Renal pelvis (tissue), 4 donors: ENCODE measurements around the gene PTGES3L. TPM values are rescaled to one million over a fixed set of nuclear protein-coding genes. Genes with fewer than 3 reads are reported as not detected.
"Not testable (repeated sequence)": the region's sequence is repeated elsewhere in the genome, so short reads cannot be mapped to it uniquely, and the experiment has no call there.

Experiments used
- DNase-seq: peaks from one replicate; pipeline ENCODE4 v3.0.0-alpha.2; 2013
- polyA plus RNA-seq, 3 donors: library from polyadenylated mRNA; unstranded; fragments of 120-200 nt; gene quantifications; one replicate each; pipeline ENCODE4 v1.2.1, GENCODE V29; 2013; ENCODE audit not compliant: insufficient read length in 3 of 3

PTGES3L gene
- polyA plus RNA-seq, 3 donors = 1.1 to 2.6 (median 2.3) TPM

DNA sequence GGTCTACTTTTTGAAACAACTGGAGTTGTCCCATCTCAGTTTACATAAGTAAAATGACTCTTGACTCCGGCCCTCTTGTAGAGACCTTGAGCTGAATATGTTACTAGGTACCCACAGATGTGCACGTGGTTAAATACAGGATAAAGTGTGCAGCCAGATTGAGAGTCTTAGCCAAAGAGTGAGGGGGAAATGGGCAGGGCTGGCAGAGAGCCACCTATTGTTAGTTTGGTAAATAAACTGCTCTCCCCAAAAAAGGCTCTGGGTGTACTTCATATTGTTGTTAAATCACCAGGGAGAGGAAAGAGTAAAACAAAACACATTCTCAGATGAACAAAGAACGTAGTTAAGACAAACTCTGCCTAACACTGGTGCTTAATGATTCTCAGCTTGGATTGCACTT, 59.0 kb downstream of the PTGES3L start:
- no peak for DNase-seq

DNA sequence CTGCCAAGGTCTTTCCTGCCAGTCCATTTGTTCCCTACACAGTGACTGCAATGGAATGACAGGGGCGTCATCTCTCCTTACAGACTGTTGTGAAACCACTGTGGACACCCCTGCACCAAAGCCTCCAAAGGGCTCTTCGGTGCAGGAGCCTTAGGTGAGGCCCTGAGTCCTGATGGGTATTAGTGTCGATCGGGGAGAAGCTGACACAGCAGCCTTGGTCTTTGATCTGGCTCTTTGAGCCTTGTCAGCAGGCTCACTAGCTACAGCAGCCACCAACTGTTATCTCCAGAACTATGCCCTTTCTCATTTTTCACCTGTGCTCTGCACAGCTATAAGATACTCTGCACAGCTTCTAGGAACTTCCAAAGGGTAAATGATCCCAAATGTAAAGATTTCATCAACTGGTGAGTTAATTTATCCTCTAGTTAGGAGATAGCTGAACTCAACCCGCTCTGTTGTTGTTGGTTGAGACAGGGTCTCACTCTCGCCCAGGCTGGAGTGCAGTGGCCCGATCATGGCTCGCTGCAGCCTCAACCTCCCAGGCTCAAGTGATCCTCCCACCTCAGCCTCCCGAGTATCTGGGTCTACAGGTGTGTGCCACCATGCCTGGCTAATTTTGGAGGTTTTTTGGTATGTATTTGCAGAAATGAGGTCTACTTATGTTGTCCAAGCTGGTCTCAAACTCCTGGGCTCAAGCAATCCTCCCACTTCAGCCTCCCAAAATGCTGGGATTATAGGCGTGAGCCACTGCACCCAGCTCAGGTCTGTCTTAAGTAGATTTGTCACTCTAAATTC, 59.6 kb downstream of the PTGES3L start:
- no peak for DNase-seq

DNA sequence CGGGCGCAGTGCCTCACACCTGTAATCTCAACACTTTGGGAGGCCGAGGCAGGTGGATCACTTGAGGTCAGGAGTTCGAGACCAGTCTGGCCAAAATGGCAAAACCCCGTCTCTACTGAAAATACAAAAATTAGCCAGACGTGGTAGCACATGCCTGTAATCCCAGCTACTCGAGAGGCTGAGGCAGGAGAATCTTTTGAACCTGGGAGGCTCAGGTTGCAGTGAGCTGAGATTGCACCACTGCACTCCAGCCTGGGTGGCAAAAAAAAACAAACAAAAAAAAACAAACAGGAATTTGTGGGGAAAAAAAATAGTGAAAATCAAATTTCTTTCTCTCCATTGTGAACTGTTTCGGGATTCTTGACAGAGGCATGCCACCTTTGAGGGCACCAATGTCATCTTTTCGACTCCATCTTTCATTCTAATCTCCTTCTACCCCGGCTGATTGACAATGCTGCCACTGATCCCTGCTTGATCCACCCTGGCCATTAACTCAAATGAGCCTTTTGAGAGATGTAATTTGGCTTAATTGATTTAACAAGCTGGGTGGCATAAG, 60.3 kb downstream of the PTGES3L start:
- not testable (repeated sequence) for DNase-seq

DNA sequence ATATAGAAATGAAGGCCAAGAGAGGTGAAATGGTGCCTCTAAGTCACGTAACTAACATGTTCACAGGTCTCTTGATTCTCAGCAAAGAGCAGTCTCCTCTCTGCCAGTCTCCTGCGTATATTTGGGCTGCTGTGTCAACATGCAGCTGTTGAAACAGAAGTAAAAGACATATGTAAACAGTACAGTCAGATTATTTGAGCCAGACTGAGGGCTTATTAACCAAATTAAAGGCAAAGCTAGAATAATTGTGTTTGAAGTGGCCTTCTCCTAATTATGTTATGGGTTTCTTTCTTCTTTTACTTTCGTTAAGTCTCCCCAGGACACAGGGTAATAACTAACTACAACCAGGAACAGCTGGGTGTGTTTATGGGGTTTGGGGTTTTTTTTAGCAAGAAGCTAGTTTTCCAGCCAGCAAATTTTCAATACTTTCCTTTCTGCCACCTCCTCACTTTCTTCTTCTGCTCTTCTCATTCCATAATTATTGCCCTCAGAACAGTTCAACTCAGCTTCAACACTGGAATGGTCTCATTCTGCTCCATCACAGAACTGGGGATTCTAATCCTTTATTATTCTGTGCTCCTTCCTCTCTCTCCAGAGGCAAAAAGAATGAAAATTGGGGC, 60.9 kb downstream of the PTGES3L start:
- DNase-seq = no peak

Other genes with a start within 250 kb of the PTGES3L start
- 10 to 100 TPM; 37.8 to 69.6 (median 57.9) TPM for gene EZH1, start 235.0 kb downstream of the PTGES3L start, polyA plus RNA-seq
- 100 to 1,000 TPM in 1 of 3 donors, 10 to 100 TPM in 2; 83.1 to 113 (median 87.2) TPM for gene RAMP2, start 218.9 kb downstream of the PTGES3L start, polyA plus RNA-seq
- 10 to 100 TPM; 87.8 to 95.9 (median 90.9) TPM for gene VPS25, start 206.6 kb downstream of the PTGES3L start, polyA plus RNA-seq
- gene WNK4, start 199.5 kb downstream of the PTGES3L start, polyA plus RNA-seq = 10 to 100 TPM in 1 of 3 donors, 1 to 10 TPM in 2; 9.1 to 13.8 (median 9.3) TPM
- 100 to 1,000 TPM; 155 to 187 (median 161) TPM for gene COA3, start 181.4 kb downstream of the PTGES3L start, polyA plus RNA-seq
- gene CNTD1, start 181.2 kb downstream of the PTGES3L start, polyA plus RNA-seq = 1 to 10 TPM; 1.3 to 3.9 (median 3.3) TPM
- 10 to 100 TPM; 64.9 to 82.2 (median 72.0) TPM for gene BECN1, start 155.8 kb downstream of the PTGES3L start, polyA plus RNA-seq
- gene PSME3, start 146.7 kb downstream of the PTGES3L start, polyA plus RNA-seq = 10 to 100 TPM; 97.6 to 99.2 (median 98.5) TPM
- 1 to 10 TPM; 1.1 to 2.2 (median 1.6) TPM for gene AOC2, start 135.5 kb downstream of the PTGES3L start, polyA plus RNA-seq
- 1 to 10 TPM; 5.4 to 6.2 (median 5.5) TPM for gene AOC3, start 128.9 kb downstream of the PTGES3L start, polyA plus RNA-seq
- gene G6PC1, start 79.3 kb downstream of the PTGES3L start, polyA plus RNA-seq = 1 to 10 TPM; 4.7 to 9.1 (median 8.6) TPM
- gene AARSD1, start 15.6 kb downstream of the PTGES3L start, polyA plus RNA-seq = 10 to 100 TPM; 54.0 to 79.0 (median 77.8) TPM
- 10 to 100 TPM; 15.4 to 19.1 (median 16.2) TPM for gene RUNDC1, start 485 bp upstream of the PTGES3L start, polyA plus RNA-seq
- 1,000 to 10,000 TPM; 1,225 to 1,560 (median 1,448) TPM for gene RPL27, start 18.3 kb upstream of the PTGES3L start, polyA plus RNA-seq
- 10 to 100 TPM; 10.3 to 13.4 (median 11.2) TPM for gene IFI35, start 26.7 kb upstream of the PTGES3L start, polyA plus RNA-seq
- gene VAT1, start 42.3 kb upstream of the PTGES3L start, polyA plus RNA-seq = 100 to 1,000 TPM; 126 to 138 (median 131) TPM
- gene RND2, start 45.2 kb upstream of the PTGES3L start, polyA plus RNA-seq = 1 to 10 TPM; 3.7 to 4.2 (median 3.9) TPM
- 10 to 100 TPM; 13.9 to 19.5 (median 17.1) TPM for gene BRCA1, start 145.3 kb upstream of the PTGES3L start, polyA plus RNA-seq
- gene NBR1, start 191.1 kb upstream of the PTGES3L start, polyA plus RNA-seq = 100 to 1,000 TPM; 109 to 118 (median 110) TPM
- gene TMEM106A, start 231.8 kb upstream of the PTGES3L start, polyA plus RNA-seq = 10 to 100 TPM; 14.1 to 28.5 (median 27.5) TPM
- 10 to 100 TPM in 2 of 3 donors, 1 to 10 TPM in 1; 7.4 to 40.9 (median 37.2) TPM for gene CCDC200, start 248.5 kb upstream of the PTGES3L start, polyA plus RNA-seq